NCI-H2196 (cell line): ENCODE data around the gene DLD.
"Not testable (repeated sequence)": the region's sequence is repeated elsewhere in the genome, so short reads cannot be mapped to it uniquely, and the experiment has no call there.

Experiments
- DNase-seq: peaks from one replicate; lab custom pipeline; 2025; ENCODE audit not compliant: unreplicated experiment; lab: John Stamatoyannopoulos, UW

DLD gene

GRCh38 chr7:107874111-107874510 lies 16.9 kb upstream of the DLD start:
- DNase-seq: no peak

GRCh38 chr7:107874605-107875446 lies 16.2 kb upstream of the DLD start:
- peak; percentile 67 for DNase-seq

GRCh38 chr7:107876916-107877315 lies 14.1 kb upstream of the DLD start:
- no peak for DNase-seq

- no peak for DNase-seq
These were observed 13.1 kb upstream of the DLD start for GRCh38 chr7:107877731-107878382.

GRCh38 chr7:107878636-107879035 lies 12.3 kb upstream of the DLD start:
- no peak for DNase-seq

GRCh38 chr7:107879400-107880035 lies 11.5 kb upstream of the DLD start:
- DNase-seq: peak; percentile 49

GRCh38 chr7:107882766-107883165 lies 8.2 kb upstream of the DLD start:
- DNase-seq: no peak

GRCh38 chr7:107884066-107884818 lies 6.7 kb upstream of the DLD start:
- no peak for DNase-seq

- DNase-seq: not testable (repeated sequence)
These were observed 3.2 kb upstream of the DLD start for GRCh38 chr7:107887827-107888226.

- DNase-seq: no peak
These were observed 991 bp upstream of the DLD start for GRCh38 chr7:107889992-107890391.

GRCh38 chr7:107890493-107890961 lies 456 bp upstream of the DLD start:
- DNase-seq: no peak

GRCh38 chr7:107891636-107892366 lies 818 bp downstream of the DLD start:
- DNase-seq: peak; percentile 32

- not testable (repeated sequence) for DNase-seq
These were observed 1.4 kb downstream of the DLD start for GRCh38 chr7:107892367-107892741.

GRCh38 chr7:107898997-107899594 lies 8.1 kb downstream of the DLD start:
- no peak for DNase-seq

- DNase-seq: no peak
These were observed 9.6 kb downstream of the DLD start for GRCh38 chr7:107900496-107901015.

- DNase-seq: no peak
These were observed 11.4 kb downstream of the DLD start for GRCh38 chr7:107902381-107902780.

GRCh38 chr7:107907790-107908189 lies 16.8 kb downstream of the DLD start:
- DNase-seq: no peak

GRCh38 chr7:107909445-107909844 lies 18.5 kb downstream of the DLD start:
- no peak for DNase-seq

GRCh38 chr7:107911981-107912380 lies 21.0 kb downstream of the DLD start:
- no peak for DNase-seq

GRCh38 chr7:107913851-107914250 lies 22.9 kb downstream of the DLD start:
- no peak for DNase-seq
